Coronary artery (tissue), 2 donors: ENCODE measurements around the gene TRIM28.

ENCODE experiments used
- DNase-seq: peaks from one replicate; pipeline ENCODE4 v3.0.0-alpha.2; 2017; ENCODE audit warnings: low spot score
- H3K27ac ChIP-seq, 2 donors: fragments of 200-600 bp; sonication (generic); one replicate each; pipeline ENCODE4 v1.5.1; 2016 to 2019
- H3K4me3 ChIP-seq: fragments of 200-600 bp; sonication (generic); 2 replicates; pipeline ENCODE4 v1.5.1; 2016; ENCODE audit warnings: mild to moderate bottlenecking, moderate library complexity
- CTCF ChIP-seq: fragments of 200-600 bp; sonication (generic); IDR thresholded peaks from one replicate; pipeline ENCODE4 v1.5.1; 2019; ENCODE audit warnings: antibody characterized with exemption

Gene TRIM28

GRCh38 chr19:58579473-58580142 is 35.7 kb downstream of the TRIM28 start:
- no peak overlapping the region for H3K27ac ChIP-seq
- TF ChIP-seq CTCF = no peak
- peak; percentile 62 for DNase-seq
- H3K4me3 ChIP-seq = no peak overlapping the region

- peak; percentile 87 for DNase-seq
- peak; percentile 86 for TF ChIP-seq CTCF
- H3K27ac ChIP-seq = peak overlapping the region; percentile 50 to 79
- peak overlapping the region; percentile 10 for H3K4me3 ChIP-seq
Measured at GRCh38 chr19:58581227-58582141, 37.6 kb downstream of the TRIM28 start.

- Histone ChIP-seq H3K4me3 (no peak overlapping the region), H3K27ac (no peak overlapping the region)
- no peak for TF ChIP-seq CTCF
- peak; percentile 68 for DNase-seq
Measured at GRCh38 chr19:58582985-58583384, 39.1 kb downstream of the TRIM28 start.

GRCh38 chr19:58584498-58585441 is 40.9 kb downstream of the TRIM28 start:
- Histone ChIP-seq H3K4me3 (no peak overlapping the region), H3K27ac (no peak overlapping the region)
- peak; percentile 41 for DNase-seq
- no peak for TF ChIP-seq CTCF

GRCh38 chr19:58585442-58586132 is 41.7 kb downstream of the TRIM28 start:
- no peak for TF ChIP-seq CTCF
- peak; percentile 4 for DNase-seq
- no peak overlapping the region for H3K27ac ChIP-seq
- H3K4me3 ChIP-seq = no peak overlapping the region

GRCh38 chr19:58586133-58586765 is 42.4 kb downstream of the TRIM28 start:
- no peak overlapping the region for H3K27ac ChIP-seq
- H3K4me3 ChIP-seq = no peak overlapping the region
- DNase-seq = peak; percentile 62
- no peak for TF ChIP-seq CTCF
